ENCODE data around the gene PEX11A. TPM values are rescaled to one million over a fixed set of nuclear protein-coding genes. Genes with fewer than 3 reads are reported as not detected.

The PEX11A gene
- total and polyA plus RNA-seq, 7 donors, result 11.1 to 18.6 (median 15.3) TPM

DNA sequence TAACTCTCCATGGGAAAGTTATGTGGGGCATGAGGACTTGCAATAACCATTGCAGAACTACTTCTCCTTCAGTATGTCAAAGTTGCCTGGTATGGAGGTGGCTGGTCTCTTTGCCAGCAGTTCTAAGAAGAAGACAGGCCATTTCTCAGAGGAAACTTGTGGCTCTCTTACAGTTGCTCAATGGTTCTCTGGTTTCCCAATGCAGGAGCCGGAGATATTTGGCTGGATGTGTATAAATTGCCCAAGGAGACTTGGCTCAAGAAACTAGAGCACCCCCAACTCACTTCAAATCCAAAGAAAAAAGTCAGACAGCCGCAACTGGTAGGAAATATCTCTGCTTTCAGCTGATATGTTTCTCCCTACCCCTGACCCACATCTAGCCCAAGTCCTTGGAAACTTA is 24.2 kb upstream of the PEX11A start:
- Histone ChIP-seq H3K27ac (no peak overlapping the region), H3K27me3 (no peaks in the 10 kb centered on the region), H3K4me1 (no peaks in the 10 kb centered on the region), H3K9me3 (no peaks in the 10 kb centered on the region), H3K36me3 (no peaks in the 10 kb centered on the region), H3K4me3 (no peak overlapping the region)
- DNase-seq, result no peak
- WGBS, 2 donors, result 94 to 95% methylated on average over 2 of the region's 2 CpGs
- intact Hi-C loops (cut with DNase I), result no loop called here
- TF ChIP-seq EP300 (IDR thresholded peaks at IDR 0.05) (no peak), POLR2AphosphoS5 (IDR thresholded peaks at IDR 0.05) (no peak), POLR2A (IDR thresholded peaks at IDR 0.05) (no peak)
- TF ChIP-seq, protein P1, sequence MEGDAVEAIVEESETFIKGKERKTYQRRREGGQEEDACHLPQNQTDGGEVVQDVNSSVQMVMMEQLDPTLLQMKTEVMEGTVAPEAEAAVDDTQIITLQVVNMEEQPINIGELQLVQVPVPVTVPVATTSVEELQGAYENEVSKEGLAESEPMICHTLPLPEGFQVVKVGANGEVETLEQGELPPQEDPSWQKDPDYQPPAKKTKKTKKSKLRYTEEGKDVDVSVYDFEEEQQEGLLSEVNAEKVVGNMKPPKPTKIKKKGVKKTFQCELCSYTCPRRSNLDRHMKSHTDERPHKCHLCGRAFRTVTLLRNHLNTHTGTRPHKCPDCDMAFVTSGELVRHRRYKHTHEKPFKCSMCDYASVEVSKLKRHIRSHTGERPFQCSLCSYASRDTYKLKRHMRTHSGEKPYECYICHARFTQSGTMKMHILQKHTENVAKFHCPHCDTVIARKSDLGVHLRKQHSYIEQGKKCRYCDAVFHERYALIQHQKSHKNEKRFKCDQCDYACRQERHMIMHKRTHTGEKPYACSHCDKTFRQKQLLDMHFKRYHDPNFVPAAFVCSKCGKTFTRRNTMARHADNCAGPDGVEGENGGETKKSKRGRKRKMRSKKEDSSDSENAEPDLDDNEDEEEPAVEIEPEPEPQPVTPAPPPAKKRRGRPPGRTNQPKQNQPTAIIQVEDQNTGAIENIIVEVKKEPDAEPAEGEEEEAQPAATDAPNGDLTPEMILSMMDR (IDR thresholded peaks at IDR 0.05), result no peak

DNA sequence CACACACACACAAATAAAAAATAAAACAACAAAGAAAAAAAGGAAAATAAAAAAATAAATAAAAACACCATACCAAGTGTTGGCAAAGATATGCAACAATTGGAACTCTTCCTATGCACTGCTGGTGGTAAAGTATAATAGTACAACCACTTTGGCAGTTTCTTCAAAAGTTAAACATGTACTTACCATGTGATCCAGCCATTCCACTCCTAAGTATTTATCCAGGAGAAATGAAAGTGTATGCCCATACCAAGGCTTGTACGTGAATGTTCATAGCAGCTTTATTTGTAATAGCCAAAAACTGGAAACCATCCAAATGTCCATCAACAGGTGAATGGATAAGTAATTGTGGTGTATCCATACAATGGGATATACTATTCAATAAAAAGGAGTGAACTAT is 17.0 kb upstream of the PEX11A start:
- Histone ChIP-seq H3K4me3 (no peak overlapping the region), H3K36me3 (no peaks in the 10 kb centered on the region), H3K27ac (no peak overlapping the region), H3K4me1 (no peaks in the 10 kb centered on the region), H3K9me3 (no peaks in the 10 kb centered on the region), H3K27me3 (no peaks in the 10 kb centered on the region)
- TF ChIP-seq, protein P1 (IDR thresholded peaks at IDR 0.05), result no peak
- no peak for TF ChIP-seq EP300 (IDR thresholded peaks at IDR 0.05)
- no peak for TF ChIP-seq POLR2AphosphoS5 (IDR thresholded peaks at IDR 0.05)
- no peak for TF ChIP-seq POLR2A (IDR thresholded peaks at IDR 0.05)
- no peak for DNase-seq
- WGBS, 2 donors, result 37 to 60% methylated on average over 1 of the region's 1 CpG
- intact Hi-C loops (cut with DNase I), result no loop called here

DNA sequence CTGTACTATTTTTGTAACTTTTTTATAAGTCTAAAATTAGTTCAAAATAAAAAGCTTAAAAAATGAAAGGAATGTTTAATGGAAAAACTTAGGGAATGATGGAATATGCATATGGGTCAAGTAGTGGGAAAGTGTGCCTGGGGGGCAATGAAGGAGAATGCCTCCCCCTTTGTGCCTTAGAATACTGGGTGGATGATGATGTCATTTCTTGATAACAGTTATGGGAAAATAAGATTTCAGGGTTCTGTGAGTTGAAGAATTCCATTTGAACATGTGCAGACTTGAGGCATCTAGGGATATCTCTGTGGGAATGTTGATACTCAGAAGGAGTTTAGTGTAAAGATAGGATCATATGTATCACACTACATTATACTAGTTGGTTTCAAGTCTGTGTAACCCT is 13.9 kb upstream of the PEX11A start:
- no peak overlapping the region for H3K4me3 ChIP-seq

DNA sequence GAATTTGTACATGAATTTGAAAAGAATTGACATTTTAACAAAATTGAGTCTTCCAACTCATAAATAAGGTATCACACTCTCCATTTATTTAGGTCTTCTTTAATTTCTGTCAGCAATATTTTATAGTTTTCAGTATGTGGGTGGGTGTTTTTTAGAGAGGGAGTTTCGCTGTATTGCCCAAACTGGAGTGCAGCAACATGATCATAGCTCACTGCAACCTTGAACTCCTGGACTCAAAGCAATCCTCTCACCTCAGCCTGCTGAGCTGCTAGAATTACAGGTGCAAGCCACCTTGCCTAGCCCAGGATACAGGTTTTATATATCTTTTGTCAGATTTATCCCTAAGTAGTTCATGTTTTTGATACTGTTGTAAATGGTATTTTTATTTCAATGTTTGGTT is 4.6 kb upstream of the PEX11A start:
- Histone ChIP-seq H3K4me3 (no peak overlapping the region), H3K27me3 (no peaks in the 10 kb centered on the region), H3K27ac (no peak overlapping the region), H3K36me3 (no peaks in the 10 kb centered on the region), H3K4me1 (peaks cover 0 to 6% (median 0%) of the 10 kb centered on the region in 4 donors), H3K9me3 (no peaks in the 10 kb centered on the region)
- 90 to 93% methylated on average over 1 of the region's 1 CpG for WGBS, 2 donors
- intact Hi-C loops (cut with DNase I), result no loop called here
- DNase-seq, result no peak
- TF ChIP-seq EP300 (IDR thresholded peaks at IDR 0.05) (no peak), POLR2A (IDR thresholded peaks at IDR 0.05) (no peak), POLR2AphosphoS5 (IDR thresholded peaks at IDR 0.05) (no peak)
- TF ChIP-seq, protein P1 (IDR thresholded peaks at IDR 0.05), result no peak

More for the DNA sequence above, 13.9 kb upstream of the PEX11A start:
- TF ChIP-seq POLR2A (IDR thresholded peaks at IDR 0.05), result no peak
- TF ChIP-seq POLR2AphosphoS5 (IDR thresholded peaks at IDR 0.05), result no peak
- TF ChIP-seq, protein P1 (IDR thresholded peaks at IDR 0.05), result no peak
- no peak for TF ChIP-seq EP300 (IDR thresholded peaks at IDR 0.05)
- intact Hi-C loops (cut with DNase I), result no loop called here
- Histone ChIP-seq H3K27ac (no peak overlapping the region), H3K27me3 (no peaks in the 10 kb centered on the region), H3K4me1 (no peaks in the 10 kb centered on the region), H3K9me3 (no peaks in the 10 kb centered on the region), H3K36me3 (no peaks in the 10 kb centered on the region)
- DNase-seq, result no peak

DNA sequence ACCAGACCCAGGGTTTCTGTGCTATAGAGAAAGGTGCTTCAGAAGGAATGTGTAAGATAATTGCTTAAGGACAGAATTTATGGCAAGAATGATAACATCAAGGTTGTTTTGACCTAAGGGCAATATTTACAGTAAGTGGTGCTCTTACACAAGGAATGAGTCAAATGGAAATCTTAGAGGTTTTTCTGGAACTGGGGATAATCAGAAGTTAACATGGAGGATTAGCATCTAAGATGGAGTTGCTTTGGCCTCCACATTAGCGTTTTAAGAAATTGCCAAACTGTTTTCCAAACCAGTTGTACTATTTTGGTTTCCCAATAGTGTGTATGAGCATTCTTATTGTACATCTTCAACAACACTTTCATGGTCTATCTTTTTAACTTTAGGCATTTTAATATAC is 3.1 kb upstream of the PEX11A start:
- H3K27ac ChIP-seq, result no peak overlapping the region
- no peaks in the 10 kb centered on the region for H3K36me3 ChIP-seq
- TF ChIP-seq POLR2A (IDR thresholded peaks at IDR 0.05), result no peak
- TF ChIP-seq, protein P1 (IDR thresholded peaks at IDR 0.05), result no peak
- no peak for TF ChIP-seq EP300 (IDR thresholded peaks at IDR 0.05)
- no peak for TF ChIP-seq POLR2AphosphoS5 (IDR thresholded peaks at IDR 0.05)
- intact Hi-C loops (cut with DNase I), result loop anchor here (5.0 kb wide), 1 partner anchor 36 kb away; the partner anchor contains the start of gene KIF7
- no peak overlapping the region for H3K4me3 ChIP-seq
- no peaks in the 10 kb centered on the region for H3K27me3 ChIP-seq
- H3K9me3 ChIP-seq, result no peaks in the 10 kb centered on the region
- WGBS, 2 donors, result 94 to 98% methylated on average over 1 of the region's 1 CpG
- peaks cover 0 to 18% (median 10%) of the 10 kb centered on the region in 4 donors for H3K4me1 ChIP-seq
- DNase-seq, result no peak

All from sigmoid colon (tissue), 7 donors.